Dendritic cell treated with granulocyte-macrophage colony-stimulating factor and Interleukin-4, amounts not matched to agents 40 ng/mL and 50 ng/mL, for 4 days (primary cell): ENCODE measurements around the gene ZBTB4.

Experiments
- H3K27ac Mint-ChIP-seq: one replicate; pipeline ENCODE4 v1.8.0; 2022; ENCODE audit warnings: mild to moderate bottlenecking, mixed read lengths
- H3K27me3 Mint-ChIP-seq: one replicate; pipeline ENCODE4 v1.8.0; 2022; ENCODE audit warnings: mild to moderate bottlenecking, mixed read lengths
- H3K36me3 Mint-ChIP-seq: one replicate; pipeline ENCODE4 v1.8.0; 2022; ENCODE audit warnings: low read depth, mixed read lengths
- H3K4me1 Mint-ChIP-seq: one replicate; pipeline ENCODE4 v1.8.0; 2022; ENCODE audit warnings: low read depth, mixed read lengths
- H3K4me3 Mint-ChIP-seq: one replicate; pipeline ENCODE4 v1.8.0; 2022; ENCODE audit warnings: mild to moderate bottlenecking, moderate library complexity, mixed read lengths
- H3K9me3 Mint-ChIP-seq: one replicate; pipeline ENCODE4 v1.8.0; 2022; ENCODE audit warnings: mixed read lengths
- intact Hi-C: fragments of 100-400 bp; cut with micrococcal nuclease; formaldehyde crosslinking; loops from one replicate; pipeline ENCODE4 v1.15.0; 2022

ZBTB4 gene

GRCh38 chr17:7409716-7410115 is 69.7 kb downstream of the ZBTB4 start:
- no peak overlapping the region for H3K27ac Mint-ChIP-seq
- H3K27me3 Mint-ChIP-seq = peaks cover 50% of the 10 kb centered on the region
- intact Hi-C loops = loop anchor here (10.0 kb wide), 1 partner anchor 55 kb away; the partner anchor contains the start of genes KCTD11 and TMEM95
- no peaks in the 10 kb centered on the region for H3K9me3 Mint-ChIP-seq
- H3K4me3 Mint-ChIP-seq = no peak overlapping the region
- H3K4me1 Mint-ChIP-seq = no peaks in the 10 kb centered on the region
- H3K36me3 Mint-ChIP-seq = no peaks in the 10 kb centered on the region
